COR-L47 (cell line): ENCODE results near the gene SLC18A3.

Experiments used
- DNase-seq: peaks from one replicate; lab custom pipeline; 2025; lab: John Stamatoyannopoulos, UW

Gene SLC18A3

GRCh38 chr10:49627644-49628247 is 17.6 kb downstream of the SLC18A3 start:
- DNase-seq: no peak

- no peak for DNase-seq
These were observed 18.5 kb downstream of the SLC18A3 start for GRCh38 chr10:49628599-49628998.

GRCh38 chr10:49629431-49629881 is 19.3 kb downstream of the SLC18A3 start:
- no peak for DNase-seq

DNA sequence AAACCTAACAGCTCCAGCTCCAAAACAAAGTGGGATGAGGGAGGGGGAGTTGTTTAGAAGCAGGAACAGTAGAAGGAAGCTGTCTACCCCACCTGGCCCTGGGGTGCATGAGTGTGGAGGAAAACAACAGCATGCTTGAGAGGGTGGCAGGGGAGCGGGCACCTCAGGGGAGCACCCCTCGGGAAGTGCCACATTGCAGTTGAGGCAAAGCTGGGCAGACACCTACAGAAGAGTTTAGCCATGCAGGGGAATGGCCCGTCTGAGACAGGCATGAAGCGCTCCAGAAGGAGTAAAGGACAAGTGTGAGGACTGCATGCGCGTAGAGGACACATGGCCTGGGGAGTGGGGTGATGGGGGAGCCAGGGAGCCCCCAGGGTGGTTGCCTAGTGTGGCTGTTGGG is 21.9 kb downstream of the SLC18A3 start:
- no peak for DNase-seq

- no peak for DNase-seq
These were observed 22.6 kb downstream of the SLC18A3 start for GRCh38 chr10:49632406-49633317.

DNA sequence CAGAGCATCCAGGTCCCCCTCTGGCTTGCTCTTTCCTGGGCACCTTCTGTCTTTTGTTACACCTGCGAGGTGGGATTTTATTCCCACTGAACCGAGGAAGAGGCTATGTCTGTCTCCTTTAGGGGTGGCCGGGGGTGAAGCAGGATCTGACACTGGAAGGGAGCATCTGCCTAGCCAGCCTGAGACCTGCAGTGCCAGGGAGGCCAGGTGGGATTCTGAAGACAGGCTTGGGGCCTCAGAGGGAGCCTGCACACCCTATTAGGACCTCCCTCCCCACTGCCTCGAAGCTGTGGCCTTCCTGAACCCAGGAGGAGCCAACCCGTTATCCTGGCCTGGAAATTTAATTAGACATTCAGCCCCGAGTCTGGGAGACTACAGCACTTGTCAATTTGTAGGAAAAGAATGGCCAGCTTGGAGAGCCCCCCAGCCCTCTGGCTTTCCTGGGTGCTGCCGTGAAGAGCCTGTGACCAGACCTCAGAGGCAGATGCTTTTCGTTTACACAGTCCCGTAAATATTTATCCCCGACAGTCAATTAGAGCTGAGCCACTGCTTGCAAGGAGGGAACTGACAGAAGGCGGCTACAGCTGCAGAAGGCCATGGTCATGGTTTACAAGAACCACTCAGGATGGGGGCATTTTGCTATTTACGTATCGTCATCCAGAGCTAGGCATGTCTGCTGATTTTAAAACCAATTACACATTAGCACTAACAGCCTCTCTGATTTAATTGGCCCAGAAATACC is 23.4 kb downstream of the SLC18A3 start:
- no peak for DNase-seq

- no peak for DNase-seq
These were observed 24.1 kb downstream of the SLC18A3 start for GRCh38 chr10:49634069-49634660.

DNA sequence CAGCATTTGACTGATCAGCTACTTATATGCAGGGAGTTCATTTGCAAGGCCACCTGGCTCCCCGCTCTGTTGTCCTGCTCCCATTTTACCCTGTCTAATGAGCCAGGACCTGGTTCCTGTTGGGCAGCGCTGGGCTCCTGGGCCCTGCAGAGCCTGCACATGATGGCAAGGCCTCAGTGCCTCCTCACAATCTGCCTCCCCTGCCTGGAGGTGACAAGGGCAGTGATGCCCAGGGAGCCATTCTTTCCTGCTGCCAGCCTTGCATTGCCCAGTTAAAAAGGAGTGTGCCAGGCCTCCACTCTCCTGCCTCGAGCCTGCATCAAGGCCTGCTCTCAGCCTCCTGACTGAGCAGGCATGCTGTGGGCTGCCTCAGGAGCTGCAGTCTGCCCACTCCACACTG is 32.2 kb downstream of the SLC18A3 start:
- no peak for DNase-seq

DNA sequence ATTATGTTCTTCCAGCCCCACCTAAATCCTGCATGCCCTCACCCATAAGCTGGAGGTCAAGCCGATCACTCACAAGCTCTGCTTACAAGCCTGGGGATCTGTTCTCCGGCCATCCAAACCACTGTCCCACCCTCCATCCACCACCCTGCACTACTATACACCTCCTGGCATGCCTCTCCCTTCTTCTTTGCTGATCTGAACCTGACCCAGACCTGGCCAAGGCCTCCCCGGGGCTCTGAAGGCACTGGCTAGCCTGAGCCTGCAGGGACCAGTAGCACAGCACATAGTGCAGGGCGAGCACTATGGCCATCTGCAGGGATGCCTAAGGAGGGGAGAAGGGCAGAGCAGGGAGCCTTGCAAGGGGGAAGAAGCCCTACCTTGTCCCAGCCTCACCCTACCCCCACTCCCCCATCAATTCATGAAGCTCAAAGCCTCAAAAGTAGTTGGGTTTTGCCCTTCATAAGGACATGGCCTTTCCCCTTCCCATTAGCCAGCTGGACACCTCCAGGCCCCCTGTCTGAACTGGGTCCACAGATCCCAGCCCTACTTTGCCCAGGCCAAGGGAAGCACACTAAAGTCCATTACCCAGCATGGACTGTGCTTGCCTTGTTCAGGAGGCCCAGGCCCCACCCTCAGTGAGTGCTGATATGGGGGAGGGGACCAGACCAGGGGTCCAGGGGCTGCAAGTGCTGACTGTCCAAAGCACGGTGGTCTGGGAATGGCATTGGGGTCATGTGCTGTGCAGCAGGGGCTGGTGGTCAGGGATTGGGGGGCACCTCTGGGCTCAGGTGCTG is 33.3 kb downstream of the SLC18A3 start:
- DNase-seq: no peak

DNA sequence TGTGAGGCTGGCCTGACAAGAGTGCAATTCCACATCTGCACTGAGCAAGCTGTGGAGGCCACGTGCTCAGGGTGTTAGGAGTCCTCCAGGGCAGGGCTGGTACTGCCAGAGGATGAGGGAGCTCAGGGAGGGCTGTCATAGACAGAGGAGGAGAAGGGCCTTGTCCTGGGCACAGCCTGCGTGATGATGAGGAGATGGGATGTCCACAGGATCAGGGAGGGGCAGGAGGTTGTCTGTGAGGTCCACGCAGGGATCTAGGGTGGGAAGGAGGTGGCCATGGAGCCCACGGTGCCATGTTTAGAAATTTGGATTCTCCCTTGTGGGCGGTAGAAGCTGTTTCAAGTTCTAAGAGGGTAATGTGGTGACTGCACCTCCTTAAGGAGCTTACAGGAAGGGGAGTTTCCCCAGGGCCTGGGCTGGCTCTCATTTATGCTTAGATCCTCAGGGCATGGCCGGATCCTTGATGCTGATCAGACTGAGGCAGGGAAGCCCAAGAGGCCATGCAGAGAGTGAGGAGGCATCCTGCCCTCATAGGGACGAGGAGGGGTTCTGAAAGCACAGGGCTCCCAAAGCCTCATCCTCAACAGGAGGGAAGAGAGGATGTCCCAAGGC is 34.0 kb downstream of the SLC18A3 start:
- no peak for DNase-seq

DNA sequence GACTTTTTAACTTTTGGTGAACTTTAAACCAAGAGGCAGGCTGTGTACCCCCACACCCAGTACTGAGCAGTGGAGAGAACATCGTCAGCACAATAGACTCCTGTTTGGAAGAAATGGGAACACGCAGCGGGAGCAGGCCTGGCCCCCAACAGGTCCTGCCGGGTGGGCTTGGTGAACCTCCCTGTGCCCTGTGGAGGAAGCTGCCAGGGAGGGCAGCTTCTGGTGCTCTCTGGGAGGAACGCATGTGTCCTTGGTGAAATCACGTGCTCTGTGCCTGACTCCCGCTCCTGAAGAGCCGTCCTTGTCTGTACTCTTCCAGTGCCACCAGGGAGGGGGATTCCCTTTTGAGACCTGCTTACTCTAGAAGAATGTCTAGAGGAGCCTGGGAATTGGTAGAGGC is 35.3 kb downstream of the SLC18A3 start:
- DNase-seq: no peak

GRCh38 chr10:49645871-49646870 is 36.1 kb downstream of the SLC18A3 start:
- DNase-seq: no peak

DNA sequence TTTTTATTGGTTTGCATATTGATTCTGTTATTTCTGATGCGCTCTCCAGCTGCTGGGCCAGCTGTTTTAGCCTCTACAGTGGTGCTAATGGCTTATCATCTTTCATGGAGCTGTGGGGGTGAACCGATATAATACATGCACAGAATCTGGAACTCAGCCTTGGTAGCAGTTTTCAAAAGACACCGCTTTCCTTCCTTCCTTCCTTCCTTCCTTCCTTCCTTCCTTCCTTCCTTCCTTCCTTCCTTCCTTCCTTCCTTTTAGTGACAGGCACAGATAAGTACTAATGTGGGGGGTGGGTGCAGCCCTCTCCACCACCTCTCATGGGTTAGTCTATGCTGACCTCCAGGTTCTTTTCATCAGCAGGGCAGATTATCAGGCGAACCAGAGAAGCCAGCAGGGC is 37.4 kb downstream of the SLC18A3 start:
- no peak for DNase-seq

- DNase-seq: no peak
These were observed 38.1 kb downstream of the SLC18A3 start for GRCh38 chr10:49647985-49648795.

GRCh38 chr10:49649294-49649693 is 39.2 kb downstream of the SLC18A3 start:
- no peak for DNase-seq

GRCh38 chr10:49649936-49650723 is 40.0 kb downstream of the SLC18A3 start:
- no peak for DNase-seq

DNA sequence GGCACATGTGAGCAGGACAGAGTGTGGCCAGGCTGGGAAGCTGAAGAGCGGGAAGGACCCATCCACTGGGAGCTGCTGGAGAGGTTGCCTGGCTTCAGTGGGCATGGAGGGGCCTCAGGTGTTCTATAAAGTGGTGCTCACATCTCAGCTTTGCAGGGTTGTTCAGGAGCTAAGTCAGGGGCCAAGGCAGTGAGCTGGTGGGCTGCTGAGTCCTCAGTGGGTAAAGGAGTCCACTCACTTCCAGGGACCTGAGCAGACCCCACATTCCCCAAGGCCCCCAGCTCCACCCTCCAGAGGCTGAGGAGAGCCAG is 40.6 kb downstream of the SLC18A3 start:
- no peak for DNase-seq
